HG02571 (cell line): ENCODE data around the gene VPS39.

Experiments
- ATAC-seq: cut with Tn5 transposase; IDR thresholded peaks from one replicate; pipeline ENCODE4 v1.9.1; 2021; ENCODE audit warnings: mild to moderate bottlenecking, moderate library complexity; ENCODE audit not compliant: unreplicated experiment

Gene VPS39

DNA sequence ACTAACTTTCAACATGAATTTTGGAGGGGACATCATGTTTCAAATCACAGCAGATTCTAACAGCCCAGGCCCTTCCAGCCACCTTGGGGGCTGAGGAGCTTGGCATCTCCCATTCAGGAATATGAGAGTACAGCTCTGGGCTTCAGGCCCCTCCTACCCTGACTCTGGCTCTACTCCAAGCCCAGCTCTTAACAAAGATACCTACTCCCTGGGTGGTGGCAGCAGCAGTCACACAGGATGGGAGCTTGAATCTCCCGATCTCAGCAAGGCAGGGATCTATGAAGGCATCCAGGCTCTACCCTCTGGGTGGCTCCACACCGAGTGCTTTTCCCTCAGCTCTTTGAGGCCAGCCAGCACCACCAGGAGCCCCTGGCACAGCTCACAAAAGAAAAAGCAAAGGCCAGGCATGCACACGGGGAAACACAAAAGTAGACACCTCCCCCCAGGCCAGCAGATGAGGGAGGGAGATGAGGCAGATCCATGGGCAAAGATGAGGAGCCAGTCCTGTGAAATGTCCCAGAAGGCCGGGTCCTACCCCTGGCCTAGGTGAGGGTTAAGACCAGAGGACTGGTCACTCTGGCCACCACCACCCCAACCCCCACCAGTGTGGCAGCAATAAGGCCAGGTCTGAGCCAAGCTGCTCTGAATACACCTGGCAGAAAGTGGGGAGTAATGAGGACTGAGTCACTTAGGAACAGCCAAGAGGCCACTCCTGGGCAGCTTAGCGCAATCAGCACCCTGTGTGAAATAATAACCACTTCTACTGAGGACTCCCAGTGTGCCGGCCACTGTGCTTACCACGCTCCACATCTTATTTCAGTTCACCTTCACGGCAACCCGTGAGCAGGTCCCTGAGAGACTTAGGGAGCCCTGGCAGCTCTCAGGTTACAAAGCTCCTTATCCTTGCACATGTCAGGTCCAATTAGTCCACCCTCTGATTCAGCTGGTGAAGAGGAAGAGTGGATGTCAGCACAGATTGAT is 76.0 kb downstream of the VPS39 start:
- ATAC-seq: no peak

DNA sequence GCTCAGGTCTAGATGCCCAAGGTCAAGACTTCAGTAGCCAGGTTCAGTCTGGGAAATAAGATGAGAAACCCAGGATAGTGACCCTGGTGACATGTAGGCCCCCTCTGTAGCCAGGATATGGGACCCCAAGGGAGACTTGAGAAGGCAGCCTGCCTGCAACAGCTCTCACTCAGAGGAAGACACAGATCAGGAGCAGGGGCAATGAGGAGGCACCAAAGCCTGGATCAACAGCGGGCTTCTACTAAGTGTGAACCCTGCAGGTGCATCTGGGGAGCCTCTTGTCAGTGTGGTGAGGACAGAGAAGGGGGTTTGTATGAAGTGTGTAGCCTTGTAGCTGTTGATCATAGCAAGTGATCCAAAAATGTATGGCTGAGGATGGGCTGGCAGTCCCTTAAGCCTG is 77.1 kb downstream of the VPS39 start:
- ATAC-seq: no peak

DNA sequence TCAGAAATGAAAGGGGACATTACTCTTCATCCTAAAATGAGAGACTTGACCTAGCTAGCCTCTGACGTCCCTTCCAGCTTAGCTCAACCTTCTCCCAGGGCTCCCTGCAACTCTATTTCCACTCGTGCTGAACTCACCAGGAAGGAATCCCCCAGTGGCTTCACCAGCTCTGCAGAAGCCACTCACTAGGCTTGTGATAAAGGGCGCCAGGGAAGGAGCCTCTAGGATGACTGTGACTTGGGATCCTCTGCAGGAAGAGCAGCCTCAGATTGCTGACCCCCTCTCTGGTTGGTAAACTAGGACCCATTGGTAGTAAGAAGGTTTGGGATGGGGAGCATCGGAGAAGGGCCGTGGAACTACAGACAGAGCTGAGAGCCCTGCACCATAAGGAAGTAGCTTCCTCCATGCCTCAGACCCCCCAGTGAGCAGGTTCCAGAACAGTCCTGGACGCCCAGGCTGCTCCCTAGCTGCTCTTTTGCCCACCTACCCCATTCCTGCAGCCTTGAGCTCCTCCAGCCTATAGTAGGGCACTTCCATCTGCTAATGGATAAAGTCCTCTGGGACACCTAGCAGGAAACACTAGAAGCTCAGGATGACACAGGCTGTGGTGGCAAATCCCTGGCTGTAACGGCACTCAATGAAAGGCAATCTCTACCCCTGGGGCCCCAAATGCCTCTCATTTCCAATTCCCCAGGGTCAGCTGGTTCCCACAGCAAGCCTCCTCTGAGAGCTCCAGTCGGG is 77.7 kb downstream of the VPS39 start:
- ATAC-seq: no peak

GRCh38 chr15:42129364-42129763 is 78.7 kb downstream of the VPS39 start:
- no peak for ATAC-seq

GRCh38 chr15:42128476-42128875 is 79.6 kb downstream of the VPS39 start:
- no peak for ATAC-seq

- no peak for ATAC-seq
These were observed 84.6 kb downstream of the VPS39 start for GRCh38 chr15:42123546-42123945.

GRCh38 chr15:42121682-42122081 is 86.4 kb downstream of the VPS39 start:
- ATAC-seq: no peak

GRCh38 chr15:42121021-42121420 is 87.1 kb downstream of the VPS39 start:
- no peak for ATAC-seq

DNA sequence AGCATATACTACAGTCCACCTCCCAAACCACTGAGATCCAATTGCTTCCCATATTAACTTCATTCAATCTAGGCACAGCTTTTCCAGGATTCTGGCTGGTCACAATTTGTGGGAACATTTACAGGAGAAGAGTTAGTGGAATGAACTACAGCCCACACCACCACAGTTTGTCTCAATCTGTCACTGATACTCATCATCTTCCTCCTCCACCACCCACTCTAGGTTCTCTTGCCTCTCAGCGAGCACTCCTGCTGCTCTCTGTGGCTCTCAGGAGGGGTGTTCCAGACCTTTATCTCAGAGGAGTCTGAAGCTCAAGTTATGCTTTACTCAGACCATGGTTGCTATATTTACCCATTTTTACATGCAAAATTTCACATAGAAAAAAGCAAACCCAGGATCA is 87.8 kb downstream of the VPS39 start:
- no peak for ATAC-seq

GRCh38 chr15:42119446-42119760 is 88.7 kb downstream of the VPS39 start:
- ATAC-seq: no peak

GRCh38 chr15:42118650-42119445 is 89.3 kb downstream of the VPS39 start:
- ATAC-seq: no peak

DNA sequence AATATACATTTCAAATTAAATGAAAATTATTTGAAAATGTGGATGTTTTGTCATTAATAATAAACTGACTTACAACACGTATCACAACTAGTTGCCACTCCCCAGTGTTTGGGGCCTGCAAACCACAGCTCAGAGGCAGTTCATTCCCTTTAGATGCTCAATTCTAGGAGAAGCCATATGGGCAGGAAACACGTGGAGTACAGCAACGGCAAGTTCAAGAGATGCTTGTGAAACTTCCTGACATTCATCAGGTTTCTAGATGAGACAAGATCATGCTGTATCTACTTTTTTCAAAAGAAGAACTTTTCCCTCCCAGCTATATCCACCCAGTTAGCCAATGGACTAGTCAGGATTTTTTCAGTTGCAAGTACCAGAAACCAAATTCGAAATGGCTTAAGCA is 96.2 kb downstream of the VPS39 start:
- ATAC-seq: no peak

DNA sequence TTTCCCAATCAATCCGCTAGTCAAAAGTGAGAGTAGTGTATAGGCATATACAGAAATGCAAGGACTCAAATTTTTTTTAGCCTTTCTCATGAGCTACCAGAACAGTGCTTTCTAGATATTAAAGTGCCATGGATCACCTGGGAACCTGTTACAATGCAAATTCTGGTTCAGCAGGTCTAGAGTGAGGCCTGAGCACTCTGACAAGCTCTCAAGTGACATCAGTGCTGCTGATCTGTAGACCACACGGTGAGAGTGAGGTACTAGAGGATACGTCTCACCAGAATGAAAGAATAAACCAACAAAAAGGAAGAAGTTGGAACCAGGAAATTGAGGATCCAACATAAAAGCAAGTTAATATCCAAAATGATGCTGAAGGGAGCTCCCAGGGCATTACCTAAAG is 97.7 kb downstream of the VPS39 start:
- no peak for ATAC-seq

DNA sequence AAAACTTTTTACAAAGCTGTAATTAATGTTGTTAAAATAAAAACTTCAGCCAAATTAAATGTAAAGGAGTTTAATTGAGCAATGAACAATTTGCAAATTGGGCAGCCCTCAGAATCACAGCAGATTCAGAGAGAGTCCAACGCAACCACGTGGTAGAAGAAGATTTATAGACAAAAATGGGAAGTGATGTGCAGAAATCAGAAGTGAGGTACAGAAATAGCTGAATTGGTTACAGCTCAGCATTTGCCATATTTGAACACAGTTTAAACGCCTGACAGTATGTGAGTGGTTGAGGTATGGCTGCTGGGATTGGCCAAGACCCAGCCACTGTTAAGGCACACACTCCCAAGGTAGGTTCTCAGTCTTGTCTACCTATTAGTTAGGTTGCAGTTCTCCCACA is 99.3 kb downstream of the VPS39 start:
- no peak for ATAC-seq
